HepG2 (cell line): ENCODE measurements around the gene BRD3. TPM values are rescaled to one million over a fixed set of nuclear protein-coding genes. Genes with fewer than 3 reads are reported as not detected.

Source experiments
- ATF7 ChIP-seq, 2 experiments: fragments of 450-650 bp in 1 of 2; sonication (generic) in 1 of 2; formaldehyde crosslinking in 1 of 2; IDR thresholded peaks; 2 replicates each; pipeline versions ENCODE4 v1.4.0 to v1.6.1; 2016 to 2020; ENCODE audit warnings: antibody characterized with exemption in 1 of 2, mild to moderate bottlenecking in 1 of 2, missing genetic modification reagents in 1 of 2
- HOXA5 ChIP-seq: sonication (generic); formaldehyde crosslinking; IDR thresholded peaks from 2 replicates; pipeline ENCODE4 v1.4.0; 2020; ENCODE audit warnings: missing genetic modification reagents
- KLF16 ChIP-seq, 2 experiments: sonication (generic) in 1 of 2; formaldehyde crosslinking in 1 of 2; IDR thresholded peaks; 2 replicates each; pipeline versions ENCODE4 v1.6.1 to v1.8.0; 2016 to 2023; ENCODE audit warnings: missing genetic modification reagents in 2 of 2, missing compliant biosample characterization in 1 of 2
- LCORL ChIP-seq, 2 experiments: fragments of 450-650 bp in 1 of 2; sonication (generic) in 1 of 2; formaldehyde crosslinking in 1 of 2; IDR thresholded peaks; 2 replicates each; pipeline versions ENCODE4 v1.5.0 to v1.6.1; 2017 to 2020; ENCODE audit warnings: antibody characterized with exemption in 1 of 2, missing genetic modification reagents in 1 of 2
- MBD4 ChIP-seq: IDR thresholded peaks from 2 replicates; pipeline ENCODE4 v1.6.1; 2012; ENCODE audit warnings: low read length, inconsistent platforms, borderline replicate concordance
- MIER3 ChIP-seq: IDR thresholded peaks from 2 replicates; pipeline ENCODE4 v1.6.1; 2016; ENCODE audit warnings: missing compliant biosample characterization, borderline replicate concordance
- NCOA1 ChIP-seq: sonication (generic); formaldehyde crosslinking; IDR thresholded peaks from 2 replicates; pipeline ENCODE4 v1.9.0; 2021; ENCODE audit warnings: missing genetic modification reagents
- NFKB2 ChIP-seq: sonication (generic); formaldehyde crosslinking; IDR thresholded peaks from 2 replicates; pipeline ENCODE4 v1.4.0; 2020; ENCODE audit warnings: missing genetic modification reagents, borderline replicate concordance
- POGZ ChIP-seq: sonication (generic); formaldehyde crosslinking; IDR thresholded peaks from 2 replicates; pipeline ENCODE4 v1.4.0; 2020; ENCODE audit warnings: mild to moderate bottlenecking, missing genetic modification reagents
- RARG ChIP-seq: sonication (generic); formaldehyde crosslinking; IDR thresholded peaks from 2 replicates; pipeline ENCODE4 v1.4.0; 2020; ENCODE audit warnings: low read depth, mild to moderate bottlenecking, missing genetic modification reagents
- RCOR2 ChIP-seq: IDR thresholded peaks from 2 replicates; pipeline ENCODE4 v1.6.1; 2016; ENCODE audit warnings: missing biosample characterization, missing genetic modification reagents
- SMARCC2 ChIP-seq: fragments of 450-650 bp; IDR thresholded peaks from 2 replicates; pipeline ENCODE4 v1.6.1; 2017; ENCODE audit warnings: antibody characterized with exemption, mild to moderate bottlenecking
- ZNF33A ChIP-seq: sonication (generic); formaldehyde crosslinking; IDR thresholded peaks from 2 replicates; pipeline ENCODE4 v1.5.1; 2020; ENCODE audit warnings: missing genetic modification reagents, mild to moderate bottlenecking, moderate library complexity, borderline replicate concordance
- ZNF362 ChIP-seq: sonication (generic); formaldehyde crosslinking; IDR thresholded peaks from 2 replicates; pipeline ENCODE4 v1.4.0; 2020; ENCODE audit warnings: missing genetic modification reagents, mild to moderate bottlenecking, borderline replicate concordance
- ZNF441 ChIP-seq: sonication (generic); formaldehyde crosslinking; IDR thresholded peaks from 2 replicates; pipeline ENCODE4 v1.7.0; 2021; ENCODE audit warnings: missing genetic modification reagents, borderline replicate concordance
- ZNF558 ChIP-seq: sonication (generic); formaldehyde crosslinking; IDR thresholded peaks from 2 replicates; pipeline ENCODE4 v1.9.0; 2022; ENCODE audit warnings: mild to moderate bottlenecking, missing genetic modification reagents, borderline replicate concordance
- ZNF678 ChIP-seq: sonication (generic); formaldehyde crosslinking; IDR thresholded peaks from 2 replicates; pipeline ENCODE4 v1.4.0; 2020; ENCODE audit warnings: mild to moderate bottlenecking, missing genetic modification reagents
- ZNF772 ChIP-seq: sonication (generic); formaldehyde crosslinking; IDR thresholded peaks from 2 replicates; pipeline ENCODE4 v1.5.0; 2020; ENCODE audit warnings: mild to moderate bottlenecking, missing genetic modification reagents
- polyA plus RNA-seq, 8 experiments: library from polyadenylated mRNA; depleted of rRNA in 3 of 8; stranded (reverse) in 7 of 8; unstranded in 1 of 8; fragments of >200 nt; fragmentation: Illumina TruSeq in 4 of 8; extraction: Trizol in 4 of 8; gene quantifications; 2 replicates each; pipeline versions ENCODE4 v1.2.1 to v1.2.3, GENCODE V29; 2011 to 2016; ENCODE audit warnings: low read depth in 4 of 8, missing spikeins in 1 of 8, mixed read lengths in 1 of 8; ENCODE audit not compliant: insufficient read depth in 1 of 8
- total RNA-seq, 5 experiments: library from RNA; depleted of rRNA; stranded (reverse); fragments of >200 nt; fragmentation: Illumina TruSeq; extraction: Trizol; gene quantifications; 2 replicates each; pipeline ENCODE4 v1.2.3, GENCODE V29; 2016; ENCODE audit warnings: low read depth in 1 of 5
- TF ChIP-seq, protein P1 (sequence below): sonication (generic); formaldehyde crosslinking; IDR thresholded peaks from 2 replicates; pipeline ENCODE4 v1.4.0; 2020; ENCODE audit warnings: missing genetic modification reagents
- TF ChIP-seq, protein P2 (sequence below): sonication (generic); formaldehyde crosslinking; IDR thresholded peaks from 2 replicates; pipeline ENCODE4 v1.8.0; 2022; ENCODE audit warnings: mild to moderate bottlenecking, missing genetic modification reagents, moderate library complexity
- TF ChIP-seq, protein P3 (sequence below): sonication (generic); formaldehyde crosslinking; IDR thresholded peaks from 2 replicates; pipeline ENCODE4 v1.8.1; 2023; ENCODE audit warnings: mild to moderate bottlenecking, missing genetic modification reagents

BRD3 gene
- total and polyA plus RNA-seq, 2 of the 13 experiments (the other 11 are each of a cell fraction or from before 2014, with no cell fraction given): 5.9 to 12.9 TPM

GRCh38 chr9:133990366-133991213 lies 77.2 kb downstream of the BRD3 start (continued):
- TF ChIP-seq ZNF441 (CRISPR knock-in tag) (no peak; the same call in 1 of the 2 replicates), MIER3 (CRISPR knock-in tag) (peak; percentile 61; the same call in 1 of the 2 replicates), RCOR2 (CRISPR knock-in tag) (no peak), KLF16 (CRISPR knock-in tag; IDR thresholded peaks at IDR 0.05) (peak in 1 of 2 experiments; percentile 47; a peak in 1 of 4 replicates), ZNF772 (CRISPR knock-in tag) (peak; percentile 89), NFKB2 (CRISPR knock-in tag) (peak; percentile 37; the same call in 1 of the 2 replicates), HOXA5 (CRISPR knock-in tag) (peak; percentile 18; the same call in 1 of the 2 replicates), MBD4 (no peak), SMARCC2 (no peak), ZNF33A (CRISPR knock-in tag) (no peak), LCORL (IDR thresholded peaks at IDR 0.05) (no peak), LCORL (CRISPR knock-in tag; IDR thresholded peaks at IDR 0.05) (peak; percentile 87), ATF7 (IDR thresholded peaks at IDR 0.05) (no peak), ATF7 (CRISPR knock-in tag; IDR thresholded peaks at IDR 0.05) (peak; percentile 54; the same call in 1 of the 2 replicates), ZNF558 (0 out of 2 replicates have a peak, but pooled peaks have one; percentile 2), POGZ (CRISPR knock-in tag) (no peak), ZNF678 (no peak), ZNF362 (CRISPR knock-in tag) (peak; percentile 21; the same call in 1 of the 2 replicates), RARG (no peak), NCOA1 (CRISPR knock-in tag) (peak; percentile 74; the same call in 1 of the 2 replicates)
- TF ChIP-seq, protein P1, sequence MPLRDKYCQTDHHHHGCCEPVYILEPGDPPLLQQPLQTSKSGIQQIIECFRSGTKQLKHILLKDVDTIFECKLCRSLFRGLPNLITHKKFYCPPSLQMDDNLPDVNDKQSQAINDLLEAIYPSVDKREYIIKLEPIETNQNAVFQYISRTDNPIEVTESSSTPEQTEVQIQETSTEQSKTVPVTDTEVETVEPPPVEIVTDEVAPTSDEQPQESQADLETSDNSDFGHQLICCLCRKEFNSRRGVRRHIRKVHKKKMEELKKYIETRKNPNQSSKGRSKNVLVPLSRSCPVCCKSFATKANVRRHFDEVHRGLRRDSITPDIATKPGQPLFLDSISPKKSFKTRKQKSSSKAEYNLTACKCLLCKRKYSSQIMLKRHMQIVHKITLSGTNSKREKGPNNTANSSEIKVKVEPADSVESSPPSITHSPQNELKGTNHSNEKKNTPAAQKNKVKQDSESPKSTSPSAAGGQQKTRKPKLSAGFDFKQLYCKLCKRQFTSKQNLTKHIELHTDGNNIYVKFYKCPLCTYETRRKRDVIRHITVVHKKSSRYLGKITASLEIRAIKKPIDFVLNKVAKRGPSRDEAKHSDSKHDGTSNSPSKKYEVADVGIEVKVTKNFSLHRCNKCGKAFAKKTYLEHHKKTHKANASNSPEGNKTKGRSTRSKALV (CRISPR knock-in tag): 0 out of 2 replicates have a peak, but pooled peaks have one; percentile 40
- TF ChIP-seq, protein P2, sequence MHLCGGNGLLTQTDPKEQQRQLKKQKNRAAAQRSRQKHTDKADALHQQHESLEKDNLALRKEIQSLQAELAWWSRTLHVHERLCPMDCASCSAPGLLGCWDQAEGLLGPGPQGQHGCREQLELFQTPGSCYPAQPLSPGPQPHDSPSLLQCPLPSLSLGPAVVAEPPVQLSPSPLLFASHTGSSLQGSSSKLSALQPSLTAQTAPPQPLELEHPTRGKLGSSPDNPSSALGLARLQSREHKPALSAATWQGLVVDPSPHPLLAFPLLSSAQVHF (CRISPR knock-in tag): no peak
- TF ChIP-seq, protein P3, sequence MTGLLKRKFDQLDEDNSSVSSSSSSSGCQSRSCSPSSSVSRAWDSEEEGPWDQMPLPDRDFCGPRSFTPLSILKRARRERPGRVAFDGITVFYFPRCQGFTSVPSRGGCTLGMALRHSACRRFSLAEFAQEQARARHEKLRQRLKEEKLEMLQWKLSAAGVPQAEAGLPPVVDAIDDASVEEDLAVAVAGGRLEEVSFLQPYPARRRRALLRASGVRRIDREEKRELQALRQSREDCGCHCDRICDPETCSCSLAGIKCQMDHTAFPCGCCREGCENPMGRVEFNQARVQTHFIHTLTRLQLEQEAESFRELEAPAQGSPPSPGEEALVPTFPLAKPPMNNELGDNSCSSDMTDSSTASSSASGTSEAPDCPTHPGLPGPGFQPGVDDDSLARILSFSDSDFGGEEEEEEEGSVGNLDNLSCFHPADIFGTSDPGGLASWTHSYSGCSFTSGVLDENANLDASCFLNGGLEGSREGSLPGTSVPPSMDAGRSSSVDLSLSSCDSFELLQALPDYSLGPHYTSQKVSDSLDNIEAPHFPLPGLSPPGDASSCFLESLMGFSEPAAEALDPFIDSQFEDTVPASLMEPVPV: 0 out of 2 replicates have a peak, but pooled peaks have one; percentile 46
